Heart right ventricle (tissue), 16 donors: ENCODE measurements around the gene MTCH1. TPM values are rescaled to one million over a fixed set of nuclear protein-coding genes. Genes with fewer than 3 reads are reported as not detected.

Experiments used
- ATAC-seq, 8 donors: fragments of 200-7000 bp; cut with Tn5 transposase; one replicate each; pipeline ENCODE4 v1.9.1; 2020; ENCODE audit warnings: mild to moderate bottlenecking in 8 of 8, moderate library complexity in 8 of 8, moderate number of reproducible peaks in 1 of 8
- DNase-seq, 2 donors: peaks; one replicate each; pipeline ENCODE4 v3.0.0-alpha.2; 2020
- H3K27ac ChIP-seq, 10 donors: fragments of 200-600 bp; sonication (generic) in 2 of 10; one replicate each; pipeline versions ENCODE4 v1.5.0 to v1.8.0; 2020 to 2022; ENCODE audit warnings: mild to moderate bottlenecking in 3 of 10
- H3K27me3 ChIP-seq, 7 donors: fragments of 200-600 bp; one replicate each; pipeline ENCODE4 v1.8.0; 2021 to 2022; ENCODE audit warnings: mild to moderate bottlenecking in 2 of 7
- H3K36me3 ChIP-seq, 9 donors: fragments of 200-600 bp; sonication (generic) in 1 of 9; one replicate each; pipeline versions ENCODE4 v1.5.0 to v1.8.0; 2020 to 2022; ENCODE audit warnings: mild to moderate bottlenecking in 2 of 9
- H3K4me1 ChIP-seq, 9 donors: fragments of 200-600 bp; sonication (generic) in 1 of 9; one replicate each; pipeline versions ENCODE4 v1.5.0 to v1.8.0; 2020 to 2022; ENCODE audit warnings: mild to moderate bottlenecking in 4 of 9
- H3K4me3 ChIP-seq, 10 donors: fragments of 200-600 bp; sonication (generic) in 2 of 10; one replicate each; pipeline versions ENCODE4 v1.5.0 to v1.8.0; 2020 to 2022; ENCODE audit warnings: mild to moderate bottlenecking in 7 of 10, moderate library complexity in 2 of 10
- H3K9me3 ChIP-seq, 11 donors: fragments of 200-600 bp in 10 of 11; sonication (generic) in 2 of 11; one replicate each; pipeline versions ENCODE4 v1.5.0 to v1.8.0; 2013 to 2022; ENCODE audit warnings: mild to moderate bottlenecking in 2 of 11, control low read depth in 1 of 11, moderate library complexity in 1 of 11
- WGBS, 2 donors: extraction: QIAGEN DNeasy Blood & Tissue Kit; methylation state at CpG; one replicate each; pipeline ENCODE4 v1.1.7; 2013; ENCODE audit warnings: inconsistent platforms in 1 of 2; 5-methylcytosine and 5-hydroxymethylcytosine counted together
- intact Hi-C, 10 donors: fragments of 100-400 bp; cut with DNase I; formaldehyde crosslinking; loops; one replicate each; pipeline versions ENCODE4 v1.11.1 to v1.14.2; 2022
- polyA plus RNA-seq, 2 donors: library from polyadenylated mRNA; stranded (reverse); fragments of 200-250 nt; gene quantifications; one replicate each; pipeline ENCODE4 v1.2.3, GENCODE V29; 2013
- total RNA-seq, 10 donors: library from RNA; stranded (reverse); fragmentation: NEBNext Ultra II Directional in 3 of 10; extraction: Animal tissue kit (Norgen Biotek cat#: 25700) in 3 of 10; gene quantifications; one replicate each; pipeline versions ENCODE4 v1.2.1 to v1.2.4, GENCODE V29; 2021 to 2023
- TF ChIP-seq, protein P1 (sequence below), 9 donors: fragments of 200-600 bp; sonication (generic) in 2 of 9; IDR thresholded peaks; one replicate each; pipeline versions ENCODE4 v1.5.0 to v1.8.0; 2021 to 2022; ENCODE audit warnings: antibody characterized with exemption in 9 of 9, mild to moderate bottlenecking in 5 of 9, moderate library complexity in 1 of 9
- donor health status: Arrhythmogenic right ventricular cardiomyopathy.
- donor health status: ischemic (EF 13 %, LVEDD 7.1; RV severe dilation, severe dysfunction).
- donor health status: healthy with polysubstance abuse.
- donor health status: DM: no; HTN: yes; CAD: no.
- donor health status: DM: no; HTN: no; CAD: no.
- donor health status: ischemic (EF 25% LVEDD 6.9; RV normal size, moderate dysfunction).
- donor health status: ischemic (EF 25% LVEDD 5.7; RV mildly dilated, moderate dysfunction).
- donor health status: healthy.
- donor health status: DM: yes; HTN: yes; CAD: no.
- donor health status: Ischemic cardiomyopathy.
- donor health status: ischemic (EF 35%, LVEDD 5.7; RV mildly dilated, moderate dysfunction).
- donor health status: nonischemic (EF 11% LVEDD 7.7; RV severe dilation, severe dysfunction).
- donor health status: DM: yes; HTN: yes; CAD: no.
- donor health status: PGD.
- donor health status: ischemic (EF 29% LVEDD 5.4; RV normal size, mild dysfunction).
- donor health status: nonischemic (EF 23%, LVEDD 6.1; RV moderate dilation, normal function).

The MTCH1 gene
- total and polyA plus RNA-seq, 12 donors = 82.6 to 341 (median 156) TPM

- TF ChIP-seq, protein P1, sequence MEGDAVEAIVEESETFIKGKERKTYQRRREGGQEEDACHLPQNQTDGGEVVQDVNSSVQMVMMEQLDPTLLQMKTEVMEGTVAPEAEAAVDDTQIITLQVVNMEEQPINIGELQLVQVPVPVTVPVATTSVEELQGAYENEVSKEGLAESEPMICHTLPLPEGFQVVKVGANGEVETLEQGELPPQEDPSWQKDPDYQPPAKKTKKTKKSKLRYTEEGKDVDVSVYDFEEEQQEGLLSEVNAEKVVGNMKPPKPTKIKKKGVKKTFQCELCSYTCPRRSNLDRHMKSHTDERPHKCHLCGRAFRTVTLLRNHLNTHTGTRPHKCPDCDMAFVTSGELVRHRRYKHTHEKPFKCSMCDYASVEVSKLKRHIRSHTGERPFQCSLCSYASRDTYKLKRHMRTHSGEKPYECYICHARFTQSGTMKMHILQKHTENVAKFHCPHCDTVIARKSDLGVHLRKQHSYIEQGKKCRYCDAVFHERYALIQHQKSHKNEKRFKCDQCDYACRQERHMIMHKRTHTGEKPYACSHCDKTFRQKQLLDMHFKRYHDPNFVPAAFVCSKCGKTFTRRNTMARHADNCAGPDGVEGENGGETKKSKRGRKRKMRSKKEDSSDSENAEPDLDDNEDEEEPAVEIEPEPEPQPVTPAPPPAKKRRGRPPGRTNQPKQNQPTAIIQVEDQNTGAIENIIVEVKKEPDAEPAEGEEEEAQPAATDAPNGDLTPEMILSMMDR (IDR thresholded peaks at IDR 0.05) = no peak
- Histone ChIP-seq H3K36me3 (peaks cover 0 to 72% (median 0%) of the 10 kb centered on the region in 9 donors), H3K27ac (no peak overlapping the region), H3K4me3 (no peak overlapping the region), H3K9me3 (no peaks in the 10 kb centered on the region), H3K4me1 (peaks cover 2 to 21% (median 8%) of the 10 kb centered on the region in 9 donors), H3K27me3 (no peaks in the 10 kb centered on the region)
- intact Hi-C loops = loop anchor here in 7 of 10 donors (1.0 to 10.0 kb wide), 6 partner anchors 35 to 250 kb away; partner anchors contain the start of gene C6orf89 (in 2 of the 7)
- 84 to 88% methylated on average over 3 of the region's 3 CpGs for WGBS, 2 donors
- ATAC-seq (no peak), DNase-seq (no peak)
Observed at GRCh38 chr6:37016995-37017394, 31.0 kb upstream of the MTCH1 start.

- no peak for DNase-seq
- H3K4me1 ChIP-seq = peaks cover 2 to 20% (median 8%) of the 10 kb centered on the region in 9 donors
- WGBS, 2 donors = 88 to 95% methylated on average over 9 of the region's 9 CpGs
- H3K27ac ChIP-seq = no peak overlapping the region
- no peak for ATAC-seq
- intact Hi-C loops = loop anchor here in 7 of 10 donors (5.0 to 10.0 kb wide), 5 partner anchors 33 to 248 kb away; partner anchors contain the start of gene C6orf89 (in 1 of the 7)
- no peak overlapping the region for H3K4me3 ChIP-seq
- peaks cover 0 to 66% (median 0%) of the 10 kb centered on the region in 9 donors for H3K36me3 ChIP-seq
- H3K9me3 ChIP-seq = no peaks in the 10 kb centered on the region
- H3K27me3 ChIP-seq = no peaks in the 10 kb centered on the region
- TF ChIP-seq, protein P1 (IDR thresholded peaks at IDR 0.05) = no peak
Observed at GRCh38 chr6:37015532-37015931, 29.5 kb upstream of the MTCH1 start.

- H3K27ac ChIP-seq = no peak overlapping the region
Observed at GRCh38 chr6:37014667-37015066, 28.7 kb upstream of the MTCH1 start.

DNA sequence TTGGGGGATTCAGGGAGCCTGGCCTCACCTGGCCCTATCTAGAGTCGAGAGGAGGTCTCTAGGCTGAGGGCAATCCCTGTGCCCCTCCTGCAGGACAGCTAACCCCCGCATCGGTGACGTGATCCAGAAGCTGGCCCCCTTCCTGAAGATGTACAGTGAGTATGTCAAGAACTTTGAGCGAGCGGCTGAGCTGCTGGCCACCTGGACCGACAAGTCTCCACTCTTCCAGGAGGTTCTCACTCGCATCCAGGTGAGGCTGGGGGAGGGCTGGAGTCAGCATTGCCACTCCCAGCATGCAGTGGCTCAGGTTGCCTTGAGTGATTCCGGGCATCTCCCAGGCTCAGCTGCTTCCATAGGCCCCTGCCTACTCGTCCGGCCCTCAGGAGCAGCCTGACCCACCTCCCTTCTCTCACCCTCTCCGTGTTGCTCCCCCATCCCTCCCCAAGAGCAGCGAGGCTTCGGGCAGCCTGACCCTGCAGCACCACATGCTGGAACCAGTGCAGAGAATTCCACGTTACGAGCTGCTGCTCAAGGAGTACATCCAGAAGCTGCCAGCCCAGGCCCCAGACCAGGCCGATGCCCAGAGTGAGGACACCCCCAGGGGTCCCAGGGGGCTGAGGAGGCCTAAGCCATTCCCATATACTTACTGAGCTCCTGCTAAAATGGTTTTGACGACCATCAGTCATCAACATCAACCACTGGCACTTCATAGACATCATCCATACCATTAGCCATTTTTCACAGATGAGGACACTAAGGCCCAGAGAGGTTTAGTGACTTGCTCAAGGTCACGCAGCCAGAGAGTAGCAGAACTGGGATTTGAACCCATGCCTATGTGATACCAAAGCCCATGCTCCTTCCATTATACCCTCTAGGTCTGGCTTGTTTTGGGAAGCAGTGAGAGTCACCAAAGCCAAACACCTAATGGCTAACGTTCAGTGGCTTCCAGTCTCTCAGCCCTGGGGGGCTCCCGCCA, 27.8 kb upstream of the MTCH1 start:
- TF ChIP-seq, protein P1 (IDR thresholded peaks at IDR 0.05) = no peak
- Histone ChIP-seq H3K9me3 (no peaks in the 10 kb centered on the region), H3K27ac (no peak overlapping the region), H3K36me3 (peaks cover 0 to 53% (median 0%) of the 10 kb centered on the region in 9 donors), H3K4me3 (no peak overlapping the region), H3K4me1 (peaks cover 1 to 21% (median 4%) of the 10 kb centered on the region in 9 donors), H3K27me3 (no peaks in the 10 kb centered on the region)
- 87 to 88% methylated on average over 21 of the region's 21 CpGs for WGBS, 2 donors
- ATAC-seq (no peak), DNase-seq (no peak)
- intact Hi-C loops = loop anchor here in 1 of 10 donors (10.0 kb wide), 1 partner anchor 119 kb away; no protein-coding TSS in a partner anchor

More at GRCh38 chr6:37014667-37015066, 28.7 kb upstream of the MTCH1 start:
- H3K36me3 ChIP-seq = peaks cover 0 to 58% (median 0%) of the 10 kb centered on the region in 9 donors
- no peaks in the 10 kb centered on the region for H3K27me3 ChIP-seq
- TF ChIP-seq, protein P1 (IDR thresholded peaks at IDR 0.05) = no peak
- DNase-seq (no peak), ATAC-seq (no peak)
- WGBS, 2 donors = 88 to 92% methylated on average over 12 of the region's 12 CpGs
- H3K4me3 ChIP-seq = no peak overlapping the region
- intact Hi-C loops = loop anchor here in 7 of 10 donors (5.0 to 10.0 kb wide), 5 partner anchors 32 to 247 kb away; partner anchors contain the start of gene C6orf89 (in 1 of the 7)
- H3K9me3 ChIP-seq = no peaks in the 10 kb centered on the region
- H3K4me1 ChIP-seq = peaks cover 2 to 20% (median 8%) of the 10 kb centered on the region in 9 donors
